ENCODE data around the gene NR3C1. TPM values are rescaled to one million over a fixed set of nuclear protein-coding genes. Genes with fewer than 3 reads are reported as not detected.

NR3C1 gene
- total RNA-seq, 1 experiment from 2014 or later: 31.4 TPM

DNA sequence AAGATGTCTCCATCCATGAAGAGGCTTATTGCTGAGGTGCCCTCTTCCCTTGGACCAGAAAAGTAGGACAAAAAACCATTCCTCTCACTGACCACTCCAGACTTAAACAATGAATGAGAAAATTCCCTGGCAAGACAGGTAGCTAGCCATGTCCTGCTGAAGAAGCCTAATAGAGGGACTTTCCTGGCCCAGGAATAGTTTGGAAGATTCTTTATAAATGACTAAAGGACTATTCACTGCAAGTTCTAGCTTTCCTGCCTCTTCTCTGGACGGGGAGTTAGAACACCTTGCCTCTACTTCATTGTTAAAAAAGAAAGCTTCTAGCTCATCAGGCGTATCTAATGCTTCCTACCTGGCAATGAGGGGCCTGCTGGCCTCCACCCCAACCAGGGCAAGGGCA lies 153.6 kb downstream of the NR3C1 start:
- Histone ChIP-seq H3K4me1 (ENCODE audit: insufficient read depth, low read length) (no peaks in the 10 kb centered on the region), H3K4me2 (ENCODE audit: insufficient read depth, insufficient read length, low read length) (no peak overlapping the region), H4K8ac (replicated peaks; ENCODE audit: insufficient read length, low read depth, low read length) (no peak overlapping the region), H4K91ac (ENCODE audit: insufficient read length, low read depth, low read length) (no peak overlapping the region), H3K56ac (ENCODE audit: insufficient read length, low read depth, low read length) (no peak overlapping the region), H3K23ac (ENCODE audit: insufficient read length, low read depth, low read length) (no peak overlapping the region), H3K27me3 (ENCODE audit: insufficient read depth, low read length) (no peaks in the 10 kb centered on the region), H3T11ph (ENCODE audit: low read length) (no peak overlapping the region), H3K14ac (ENCODE audit: insufficient read depth, low read length) (no peak overlapping the region), H3K79me1 (ENCODE audit: insufficient read depth, low read depth, low read length, poor library complexity, severe bottlenecking) (no peaks in the 10 kb centered on the region), H3K9me3 (ENCODE audit: control insufficient read depth, low read depth, low read length) (no peaks in the 10 kb centered on the region), H2AFZ (ENCODE audit: low read length) (no peak overlapping the region), H3K9ac (ENCODE audit: extremely low read depth, insufficient read length, low read length) (no peak overlapping the region), H2BK5ac (ENCODE audit: insufficient read length, low read length) (no peak overlapping the region), H4K20me1 (ENCODE audit: control insufficient read depth, insufficient read depth, insufficient read length) (no peaks in the 10 kb centered on the region), H2BK120ac (ENCODE audit: low read depth, low read length, poor library complexity, severe bottlenecking) (no peak overlapping the region), H2BK20ac (ENCODE audit: low read depth, low read length, poor library complexity, severe bottlenecking) (no peak overlapping the region), H3K27ac (ENCODE audit: insufficient read length, low read depth, low read length) (no peak overlapping the region), H3K79me2 (ENCODE audit: insufficient read depth, low read length) (no peaks in the 10 kb centered on the region), H2BK15ac (ENCODE audit: low read depth, low read length) (no peak overlapping the region), H3K23me2 (ENCODE audit: insufficient read length, low read depth, low read length, poor library complexity, severe bottlenecking) (no peaks in the 10 kb centered on the region), H3K18ac (ENCODE audit: insufficient read length, low read depth, low read length) (no peak overlapping the region), H3K4ac (ENCODE audit: low read depth, low read length) (no peak overlapping the region), H2BK12ac (ENCODE audit: insufficient read length, low read depth, low read length) (no peak overlapping the region), H2AK5ac (ENCODE audit: insufficient read length, low read length) (no peak overlapping the region), H4K5ac (ENCODE audit: insufficient read length, low read depth, low read length) (no peak overlapping the region)
- Mint-ChIP-seq H3K27me3 (ENCODE audit: low read depth) (no peaks in the 10 kb centered on the region; the same call in 1 of the 2 replicates), H3K4me1 (peaks cover 4% of the 10 kb centered on the region in 2 experiments; a peak in 1 of 4 replicates), H3K36me3 (ENCODE audit: insufficient read depth in 1 of 3, low read depth in 3 of 3) (peaks cover 0 to 4% (median 0%) of the 10 kb centered on the region in 3 experiments; a peak in 2 of 7 replicates), H3K9me3 (peaks cover 0 to 10% of the 10 kb centered on the region in 2 experiments; a peak in 3 of 5 replicates), H3K4me3 (no peak overlapping the region), H3K27ac (no peak overlapping the region)
- DNase-seq: no peak
- no peak for TF ChIP-seq CTCF (conservative IDR thresholded peaks at IDR 0.05)
- WGBS (ENCODE audit: extremely low coverage, insufficient read length, low lambda C conversion rate): no CpG with 5 or more reads among the region's 2 CpGs

Measured in H9 (cell line).